HG02759 (cell line): ENCODE results near the gene ZNF169.
A peak's percentile ranks its signal among the peaks of the same experiment; 100 is the strongest.
"Not testable (repeated sequence)": the region's sequence is repeated elsewhere in the genome, so short reads cannot be mapped to it uniquely, and the experiment has no call there.

ENCODE experiments used
- ATAC-seq: cut with Tn5 transposase; IDR thresholded peaks from one replicate; pipeline ENCODE4 v1.9.1; 2021; ENCODE audit warnings: mild to moderate bottlenecking, moderate library complexity; ENCODE audit not compliant: unreplicated experiment

ZNF169 gene

GRCh38 chr9:94259077-94259862 is at the start of gene ZNF169:
TSS of gene ZNF169 (plus strand) at chr9:94259298. CDS start at chr9:94278813, 19,515 bp downstream.
- ATAC-seq = peak; percentile 100

GRCh38 chr9:94210616-94211603 is 48.2 kb upstream of the ZNF169 start:
- ATAC-seq = no peak

GRCh38 chr9:94212091-94212490 is 47.0 kb upstream of the ZNF169 start:
- ATAC-seq = no peak

GRCh38 chr9:94212531-94212930 is 46.6 kb upstream of the ZNF169 start:
- ATAC-seq = no peak

- ATAC-seq = peak; percentile 93
Measured at GRCh38 chr9:94213511-94214124, 45.5 kb upstream of the ZNF169 start.

GRCh38 chr9:94222870-94223269 is 36.2 kb upstream of the ZNF169 start:
- no peak for ATAC-seq

- ATAC-seq = not testable (repeated sequence)
Measured at GRCh38 chr9:94225413-94225812, 33.7 kb upstream of the ZNF169 start.

- no peak for ATAC-seq
Measured at GRCh38 chr9:94228616-94229015, 30.5 kb upstream of the ZNF169 start.

GRCh38 chr9:94232428-94232827 is 26.7 kb upstream of the ZNF169 start:
- no peak for ATAC-seq

GRCh38 chr9:94241098-94241497 is 18.0 kb upstream of the ZNF169 start:
- not testable (repeated sequence) for ATAC-seq

- no peak for ATAC-seq
Measured at GRCh38 chr9:94245651-94246050, 13.4 kb upstream of the ZNF169 start.

GRCh38 chr9:94250456-94250855 is 8.6 kb upstream of the ZNF169 start:
- ATAC-seq = no peak

GRCh38 chr9:94256007-94256406 is 3.1 kb upstream of the ZNF169 start:
- ATAC-seq = no peak

- not testable (repeated sequence) for ATAC-seq
Measured at GRCh38 chr9:94265626-94266402, 6.7 kb downstream of the ZNF169 start.

- no peak for ATAC-seq
Measured at GRCh38 chr9:94269264-94269663, 10.2 kb downstream of the ZNF169 start.

GRCh38 chr9:94270009-94270408 is 10.9 kb downstream of the ZNF169 start:
- no peak for ATAC-seq

GRCh38 chr9:94277029-94277428 is 17.9 kb downstream of the ZNF169 start:
- not testable (repeated sequence) for ATAC-seq

- no peak for ATAC-seq
Measured at GRCh38 chr9:94277885-94278536, 18.9 kb downstream of the ZNF169 start.

- no peak for ATAC-seq
Measured at GRCh38 chr9:94280409-94280989, 21.4 kb downstream of the ZNF169 start.

- ATAC-seq = no peak
Measured at GRCh38 chr9:94281101-94281500, 22.0 kb downstream of the ZNF169 start.
